Epithelial cell of proximal tubule (primary cell): Measurements from ENCODE around the gene CCDC122. TPM values are rescaled to one million over a fixed set of nuclear protein-coding genes. Genes with fewer than 3 reads are reported as not detected.
A peak's percentile ranks its signal among the peaks of the same experiment; 100 is the strongest.

ENCODE experiments used
- DNase-seq: peaks from one replicate; pipeline ENCODE4 v3.0.0-alpha.2; 2011; ENCODE audit warnings: low read depth
- H3K4me3 ChIP-seq: 2 replicates; pipeline ENCODE4 v1.5.1; 2011; ENCODE audit warnings: low read depth, mild to moderate bottlenecking, low read length
- CTCF ChIP-seq: conservative IDR thresholded peaks from 2 replicates; pipeline ENCODE4 v1.5.1; 2012; ENCODE audit warnings: low read depth, mild to moderate bottlenecking, low read length
- total RNA-seq: library from RNA; depleted of rRNA; stranded (reverse); fragments of >200 nt; gene quantifications from 2 replicates; pipeline ENCODE4 v1.2.3, GENCODE V29; 2015

Gene CCDC122
- total RNA-seq, 1 donor from 2014 or later, result 46.3 TPM

GRCh38 chr13:43797159-43797558 lies 82.4 kb downstream of the CCDC122 start:
- H3K4me3 ChIP-seq, result no peak overlapping the region
- no peak for DNase-seq
- no peak for TF ChIP-seq CTCF

GRCh38 chr13:43794416-43794815 lies 85.1 kb downstream of the CCDC122 start:
- no peak for DNase-seq
- TF ChIP-seq CTCF, result no peak
- H3K4me3 ChIP-seq, result no peak overlapping the region

DNA sequence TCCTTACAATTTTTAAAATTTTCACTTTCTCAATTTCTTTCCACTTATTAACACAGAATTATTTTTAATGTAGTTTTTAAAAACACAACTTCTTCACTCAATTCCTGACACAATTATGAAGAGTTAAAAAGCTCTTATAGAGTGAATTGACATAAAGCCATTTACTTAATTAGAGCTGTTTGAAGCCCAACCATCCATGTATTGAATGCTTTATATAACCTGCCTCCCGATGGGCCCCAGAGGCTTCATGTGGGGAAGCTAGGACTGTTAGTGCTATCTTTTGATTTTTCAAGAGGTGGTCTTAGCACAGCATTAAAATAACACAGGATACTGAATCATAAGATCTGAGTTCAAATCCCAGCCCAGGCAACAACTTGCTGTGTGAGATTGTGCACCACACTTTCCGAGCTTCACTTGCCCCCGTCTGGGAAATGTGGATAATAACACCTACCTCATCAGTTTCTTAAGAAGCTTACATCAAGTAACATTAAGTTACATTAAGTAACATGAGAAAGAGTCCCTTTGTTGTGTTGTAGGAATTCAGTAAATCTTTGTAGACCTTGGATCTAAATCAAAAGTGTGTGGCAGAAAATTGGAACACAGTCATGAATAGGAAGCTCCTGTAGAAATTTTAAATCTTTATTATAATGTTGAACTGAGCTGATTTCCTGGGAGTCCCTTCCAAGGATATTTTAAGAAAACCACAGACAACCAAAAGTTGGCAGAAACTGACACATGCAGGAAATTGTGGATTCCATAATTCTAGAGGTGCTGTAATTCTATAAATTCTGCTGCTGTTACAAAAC lies 87.3 kb downstream of the CCDC122 start:
- TF ChIP-seq CTCF, result no peak
- H3K4me3 ChIP-seq, result no peak overlapping the region
- DNase-seq, result no peak

- DNase-seq, result no peak
- peak overlapping the region; percentile 64 for H3K4me3 ChIP-seq
- peak; percentile 40 for TF ChIP-seq CTCF
Measured at GRCh38 chr13:43787997-43788396, 91.5 kb downstream of the CCDC122 start.

- TF ChIP-seq CTCF, result no peak
- DNase-seq, result no peak
- peak overlapping the region; percentile 64 for H3K4me3 ChIP-seq
Measured at GRCh38 chr13:43787518-43787891, 92.0 kb downstream of the CCDC122 start.

DNA sequence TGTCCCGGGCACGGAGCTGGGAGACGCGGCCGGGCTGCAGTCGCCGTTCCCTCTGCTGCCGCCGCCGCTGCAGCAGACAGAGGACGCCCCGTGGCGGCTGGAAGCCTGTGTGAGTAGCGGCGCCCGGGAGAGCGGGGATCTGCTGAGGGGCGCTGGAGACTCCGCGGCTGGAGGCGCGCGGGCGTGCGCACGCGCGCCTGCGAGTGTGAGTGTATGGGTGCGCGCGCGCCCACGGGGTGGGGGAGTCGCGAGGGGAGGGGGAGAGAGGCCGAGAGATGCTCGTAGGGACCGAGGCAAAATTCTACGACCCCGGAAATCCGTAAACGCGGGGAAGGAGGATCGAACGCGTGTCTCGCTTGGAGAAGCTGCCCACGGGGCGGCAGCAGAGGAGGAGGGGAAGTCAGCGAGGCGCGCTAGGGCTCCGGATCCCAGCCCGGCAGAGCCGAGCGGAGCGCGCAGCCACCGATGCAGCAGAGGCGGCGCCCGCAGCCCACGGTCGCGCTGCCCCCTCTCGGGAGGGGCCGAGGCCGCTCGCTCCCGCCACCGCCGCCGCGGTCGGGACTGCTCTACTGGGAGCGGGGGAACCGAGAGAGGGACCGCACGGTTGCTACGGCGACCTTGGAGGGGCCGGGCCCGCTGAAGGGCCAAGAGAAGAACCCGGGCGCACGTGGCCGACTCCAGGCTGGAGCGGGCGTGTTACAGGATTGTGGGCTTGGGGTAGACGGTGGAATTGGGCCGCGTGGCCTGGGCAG lies 92.6 kb downstream of the CCDC122 start, which contains the start of gene ENOX1:
ENOX1 (minus strand) TSS at position 207 of the 752 bp plus-strand sequence.
- no peak for TF ChIP-seq CTCF
- no peak for DNase-seq
- H3K4me3 ChIP-seq, result peak within 1 kb of the TSS; percentile 64
